Measurements from ENCODE around the gene LAMB4.

Gene LAMB4

DNA sequence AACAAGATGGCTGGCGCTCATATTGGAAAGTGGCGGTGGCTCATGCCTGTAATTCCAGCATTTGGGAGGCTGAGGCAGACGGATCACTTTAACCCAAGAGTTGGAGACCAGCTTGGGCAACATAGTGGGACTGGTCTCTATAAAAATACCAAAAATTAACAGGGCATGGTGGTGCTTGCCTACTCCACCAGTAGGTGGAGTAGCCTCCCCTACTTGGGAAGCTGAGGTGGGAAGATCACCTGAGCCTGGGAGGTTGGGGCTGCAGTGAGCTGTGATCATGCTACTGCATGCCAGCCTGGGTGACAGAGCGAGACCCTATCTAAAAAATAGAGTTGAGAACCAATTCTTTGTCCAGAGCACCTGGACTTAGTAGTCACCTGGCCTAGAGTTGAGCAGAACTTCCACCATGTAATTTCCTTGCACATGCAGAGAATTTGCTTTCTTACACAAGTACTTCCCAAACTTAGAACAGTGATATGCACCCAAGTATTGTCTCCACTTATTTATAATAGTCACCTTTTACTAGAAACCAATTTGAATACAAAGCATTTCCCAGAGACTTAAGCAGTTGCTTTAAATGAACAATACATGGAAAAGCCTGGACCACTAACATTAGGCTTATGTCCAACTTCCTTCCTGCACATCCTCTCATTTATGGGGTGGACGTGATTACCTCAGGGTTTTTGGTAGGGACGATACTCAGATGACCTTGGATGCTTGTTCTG is 15.9 kb downstream of the LAMB4 start:
- in situ Hi-C loops (cut with HindIII; ENCODE audit: low sequenced_read_pairs): no loop called here

- in situ Hi-C loops (cut with HindIII; ENCODE audit: low sequenced_read_pairs): no loop called here
Measured at GRCh38 chr7:108112683-108113082, 17.5 kb downstream of the LAMB4 start.

DNA sequence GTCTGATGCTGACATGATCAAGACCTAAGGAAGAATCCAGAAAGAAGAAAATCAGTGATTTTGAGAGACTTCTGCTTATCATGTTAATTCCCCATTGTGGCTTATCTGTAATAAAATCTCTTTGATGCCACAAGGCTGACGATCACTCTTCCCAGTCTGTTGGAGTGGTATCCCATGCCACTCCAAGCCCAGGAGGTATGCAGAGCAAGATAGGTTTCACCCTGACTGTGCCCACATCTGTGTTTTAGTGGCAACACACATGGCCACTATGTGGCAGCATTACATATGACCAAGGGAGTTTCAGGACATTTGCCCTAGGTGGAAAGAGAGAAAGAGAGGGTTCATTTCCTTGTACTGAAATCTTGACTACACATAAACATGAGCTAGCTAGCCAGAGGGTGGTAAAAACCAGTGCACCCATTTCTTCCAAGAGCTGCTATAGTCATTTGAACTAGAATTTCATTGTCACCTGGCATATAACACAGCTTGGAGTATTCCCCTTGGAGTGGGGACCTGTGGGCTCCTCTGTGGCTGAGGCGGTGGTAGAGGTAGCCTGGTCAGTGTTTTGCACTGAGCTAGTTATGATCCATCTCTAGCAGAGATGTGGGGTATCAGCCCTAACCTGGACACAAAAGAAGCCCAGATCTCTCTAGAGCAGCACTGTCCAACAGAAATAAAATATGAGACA is 20.8 kb downstream of the LAMB4 start:
- in situ Hi-C loops (cut with HindIII; ENCODE audit: low sequenced_read_pairs): no loop called here

GRCh38 chr7:108108131-108108530 is 22.0 kb downstream of the LAMB4 start:
- in situ Hi-C loops (cut with HindIII; ENCODE audit: low sequenced_read_pairs): no loop called here

DNA sequence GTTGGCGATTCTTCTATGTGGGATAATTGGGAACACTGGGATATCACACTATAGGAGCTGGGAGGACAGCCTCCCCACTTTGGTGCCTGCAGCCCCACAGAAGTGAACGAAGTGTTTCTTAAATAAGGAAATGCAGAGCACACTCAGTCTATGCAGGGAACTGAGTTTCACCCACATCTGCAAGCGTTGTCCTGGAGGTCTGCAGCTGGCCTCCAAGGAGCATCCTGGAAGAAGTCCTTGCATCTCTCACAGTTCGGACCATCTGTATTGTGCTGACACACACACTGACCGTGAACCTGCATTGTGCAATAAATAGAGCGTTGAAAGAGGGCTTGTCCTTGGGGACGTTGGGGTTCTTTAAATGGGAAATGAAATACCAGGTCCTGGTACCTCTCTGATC is 25.8 kb downstream of the LAMB4 start:
- in situ Hi-C loops (cut with HindIII; ENCODE audit: low sequenced_read_pairs): no loop called here

DNA sequence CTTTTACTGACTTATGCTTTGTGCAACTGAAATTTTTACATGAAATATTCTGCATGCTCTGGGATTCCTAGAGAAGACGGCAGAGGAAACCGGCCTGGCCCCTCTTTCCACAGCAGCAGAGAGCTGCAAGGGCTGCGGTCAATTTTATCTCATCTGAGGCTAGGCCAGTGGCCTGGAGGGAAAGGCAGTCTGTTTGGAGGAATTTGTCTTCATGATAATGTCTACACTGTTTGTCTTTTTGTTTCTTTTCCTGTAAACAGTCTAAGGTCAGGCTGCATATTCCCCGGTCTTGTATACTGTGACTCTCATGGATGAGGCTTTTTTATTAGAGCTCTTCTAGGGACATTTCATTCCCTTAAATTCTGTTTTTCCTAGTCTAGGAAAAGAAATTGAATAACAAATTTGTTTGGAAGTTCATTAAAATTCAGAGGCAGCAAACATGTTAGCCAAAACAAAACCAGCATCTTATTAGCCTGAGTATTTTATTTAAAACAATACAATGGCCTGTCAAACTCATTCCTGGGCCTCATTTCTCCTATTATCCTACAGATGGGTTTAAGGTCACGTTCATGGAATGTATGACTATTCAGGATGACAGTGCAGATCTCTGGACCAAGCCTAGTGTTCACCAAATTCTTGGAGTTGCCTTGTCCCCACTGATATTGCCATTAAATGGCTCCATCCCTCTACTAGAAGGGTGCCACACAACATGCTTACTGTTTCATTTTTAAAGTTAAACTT is 26.4 kb downstream of the LAMB4 start:
- in situ Hi-C loops (cut with HindIII; ENCODE audit: low sequenced_read_pairs): no loop called here

DNA sequence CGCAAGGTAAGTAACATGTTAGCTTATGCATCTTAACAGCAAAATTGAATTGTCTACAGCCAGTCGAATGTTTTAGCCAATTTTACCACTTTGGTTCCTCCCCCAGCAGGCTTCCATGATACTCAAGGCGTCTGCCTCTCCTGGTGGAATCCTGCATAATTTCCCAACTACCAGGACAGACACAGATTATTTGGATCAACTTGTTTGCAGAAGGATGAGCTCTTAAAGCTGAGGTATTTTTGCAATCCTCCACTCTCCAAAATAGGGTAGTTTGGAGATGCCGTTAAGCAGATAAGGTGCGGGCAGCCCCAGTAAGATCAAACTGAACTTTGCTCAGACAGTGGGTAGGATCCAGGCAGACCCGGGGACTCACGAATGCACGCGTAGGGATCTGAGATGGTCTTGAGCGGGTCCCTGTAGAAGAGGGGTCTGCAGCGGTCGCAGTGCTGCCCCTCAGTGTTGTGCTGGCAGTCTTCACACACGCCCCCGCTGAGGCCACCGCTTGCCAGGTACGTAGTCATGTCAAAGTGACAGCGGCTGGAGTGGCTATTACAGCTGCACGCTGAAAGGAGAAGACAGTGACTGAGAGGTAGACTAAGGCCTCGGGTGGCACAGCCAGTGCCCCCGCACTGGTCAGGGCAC is 27.4 kb downstream of the LAMB4 start:
- in situ Hi-C loops (cut with HindIII; ENCODE audit: low sequenced_read_pairs): no loop called here

DNA sequence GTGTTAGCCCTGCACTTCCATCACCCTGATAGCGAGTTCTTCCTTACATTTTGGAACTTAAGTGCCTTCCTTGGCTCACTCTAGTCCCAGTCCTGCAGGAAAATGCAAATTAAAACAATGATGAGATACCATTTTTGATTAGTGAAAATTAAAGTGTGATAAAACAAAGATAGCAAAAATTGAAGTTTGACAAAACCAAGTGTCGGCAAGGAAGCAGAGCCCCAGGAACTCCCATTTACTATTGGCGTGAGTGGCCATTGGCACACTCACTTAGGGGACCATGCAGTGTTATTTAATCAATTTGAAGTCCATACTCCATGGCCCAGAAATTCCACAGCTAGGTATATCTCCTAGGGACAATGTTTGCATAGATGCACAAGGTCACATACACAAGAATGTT is 28.4 kb downstream of the LAMB4 start:
- in situ Hi-C loops (cut with HindIII; ENCODE audit: low sequenced_read_pairs): no loop called here

- in situ Hi-C loops (cut with HindIII; ENCODE audit: low sequenced_read_pairs): no loop called here
Measured at GRCh38 chr7:108099713-108100112, 30.4 kb downstream of the LAMB4 start.

DNA sequence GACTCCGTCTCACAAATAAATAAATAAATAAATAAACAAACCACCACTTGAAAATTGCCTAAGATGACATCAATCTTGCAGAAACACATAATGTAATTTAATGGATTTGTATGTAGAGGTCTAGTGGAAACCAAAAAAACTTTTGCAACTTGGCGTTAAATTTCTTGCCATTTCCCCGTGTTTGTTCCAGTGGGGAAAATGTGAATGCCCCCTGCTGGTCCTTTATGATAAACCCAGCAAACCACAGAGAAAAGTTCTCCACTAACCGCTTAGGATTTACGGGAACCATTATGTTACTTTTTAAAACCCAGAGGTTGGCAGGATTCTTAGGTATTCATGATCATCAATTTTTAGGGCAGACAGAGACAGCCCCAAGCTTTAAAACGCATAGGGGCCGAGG is 32.5 kb downstream of the LAMB4 start:
- in situ Hi-C loops (cut with HindIII; ENCODE audit: low sequenced_read_pairs): no loop called here

- in situ Hi-C loops (cut with HindIII; ENCODE audit: low sequenced_read_pairs): no loop called here
Measured at GRCh38 chr7:108096996-108097395, 33.2 kb downstream of the LAMB4 start.

- in situ Hi-C loops (cut with HindIII; ENCODE audit: low sequenced_read_pairs): no loop called here
Measured at GRCh38 chr7:108094933-108095710, 35.0 kb downstream of the LAMB4 start.

DNA sequence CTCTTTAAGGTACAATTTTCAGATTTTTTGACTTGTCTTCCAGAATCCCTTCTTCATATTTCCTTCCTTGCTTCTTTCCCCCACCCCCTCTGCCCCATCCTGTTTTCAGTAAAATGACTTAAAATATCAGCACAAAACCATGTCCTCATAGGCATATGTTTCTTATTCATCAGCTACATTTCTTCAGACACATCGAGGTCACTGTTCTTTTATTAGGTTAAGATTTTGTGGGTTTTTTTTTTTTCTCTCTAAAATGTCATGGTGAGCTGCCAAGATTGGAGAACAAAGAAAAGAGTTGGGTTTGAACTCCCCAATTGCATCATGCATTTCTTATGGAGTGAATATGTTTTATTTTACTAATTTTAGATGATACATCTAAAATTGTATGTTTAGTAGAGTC is 35.8 kb downstream of the LAMB4 start:
- in situ Hi-C loops (cut with HindIII; ENCODE audit: low sequenced_read_pairs): no loop called here

GRCh38 chr7:108093851-108094331 is 36.3 kb downstream of the LAMB4 start:
- in situ Hi-C loops (cut with HindIII; ENCODE audit: low sequenced_read_pairs): no loop called here

- in situ Hi-C loops (cut with HindIII; ENCODE audit: low sequenced_read_pairs): no loop called here
Measured at GRCh38 chr7:108093341-108093740, 36.8 kb downstream of the LAMB4 start.

DNA sequence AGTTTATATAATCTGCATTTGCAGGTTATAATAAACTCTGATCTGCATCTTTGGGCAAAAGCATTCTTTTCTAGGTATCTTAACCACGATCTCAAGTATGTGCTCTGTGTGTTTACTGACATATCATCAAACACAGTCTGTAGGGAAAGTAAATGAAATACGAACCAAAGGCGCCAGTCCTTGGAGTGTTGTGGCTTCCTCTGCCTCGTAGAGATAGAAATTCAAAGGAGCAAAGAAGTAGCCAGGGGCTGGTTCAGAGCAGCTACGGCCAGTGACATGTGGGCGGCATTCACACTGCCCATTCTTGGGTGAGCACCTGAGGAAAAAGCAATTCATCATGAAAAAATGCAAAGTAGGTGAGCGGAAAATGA is 38.7 kb downstream of the LAMB4 start:
- in situ Hi-C loops (cut with HindIII; ENCODE audit: low sequenced_read_pairs): no loop called here

DNA sequence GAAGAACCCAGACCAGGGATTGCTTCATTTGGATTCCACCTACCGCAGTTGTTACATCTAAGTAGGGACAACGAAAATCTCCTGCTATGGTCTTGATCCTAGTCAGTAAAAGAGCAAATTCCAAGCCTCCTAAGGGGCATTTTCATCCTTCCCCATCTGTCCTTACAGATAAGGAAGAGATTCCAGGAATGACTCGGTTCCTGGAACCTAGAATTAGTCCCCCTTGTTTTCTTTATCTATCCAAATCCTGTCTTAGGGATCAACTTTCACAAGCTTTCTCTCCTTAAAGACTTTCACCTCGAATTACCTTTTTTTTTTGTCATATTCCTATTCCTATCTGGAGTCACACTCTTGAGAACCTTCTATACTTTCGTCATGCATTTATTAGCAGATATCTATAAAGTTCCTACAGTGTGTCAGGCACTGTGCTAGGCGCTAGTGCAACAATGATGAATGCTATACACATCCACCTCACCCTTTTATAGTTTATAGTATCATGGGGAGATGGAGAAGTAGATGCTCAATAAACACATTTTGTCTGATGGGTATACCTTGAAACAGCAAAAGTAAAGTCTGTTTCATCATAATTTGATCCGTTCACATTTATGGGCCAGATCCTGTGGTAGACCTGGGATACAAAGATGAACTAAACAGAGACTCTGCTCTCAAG is 39.2 kb downstream of the LAMB4 start:
- in situ Hi-C loops (cut with HindIII; ENCODE audit: low sequenced_read_pairs): no loop called here

GRCh38 chr7:108089381-108089780 is 40.8 kb downstream of the LAMB4 start:
- in situ Hi-C loops (cut with HindIII; ENCODE audit: low sequenced_read_pairs): loop anchor here (5.0 kb wide), 1 partner anchor 72 kb away; no protein-coding TSS in a partner anchor

DNA sequence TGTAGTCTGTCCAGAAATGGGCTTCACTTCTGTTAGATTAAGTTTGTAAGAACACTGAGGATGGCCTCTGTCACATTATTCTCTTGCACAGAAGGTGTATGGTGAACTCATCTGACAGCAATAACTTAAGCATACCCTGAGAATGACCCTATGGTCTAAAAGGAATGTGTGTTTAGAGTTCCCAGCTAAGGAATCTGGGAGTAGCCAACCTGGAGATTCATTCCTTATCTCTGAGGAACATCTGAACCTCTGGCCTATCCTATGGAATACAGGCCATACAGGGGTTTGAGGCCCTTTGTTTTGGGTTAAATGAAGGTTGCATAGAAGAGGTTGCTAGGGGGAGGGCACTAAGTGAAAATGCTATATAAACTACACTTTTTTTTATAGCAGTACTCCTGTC is 41.4 kb downstream of the LAMB4 start:
- in situ Hi-C loops (cut with HindIII; ENCODE audit: low sequenced_read_pairs): loop anchor here (5.0 kb wide), 1 partner anchor 71 kb away; no protein-coding TSS in a partner anchor

DNA sequence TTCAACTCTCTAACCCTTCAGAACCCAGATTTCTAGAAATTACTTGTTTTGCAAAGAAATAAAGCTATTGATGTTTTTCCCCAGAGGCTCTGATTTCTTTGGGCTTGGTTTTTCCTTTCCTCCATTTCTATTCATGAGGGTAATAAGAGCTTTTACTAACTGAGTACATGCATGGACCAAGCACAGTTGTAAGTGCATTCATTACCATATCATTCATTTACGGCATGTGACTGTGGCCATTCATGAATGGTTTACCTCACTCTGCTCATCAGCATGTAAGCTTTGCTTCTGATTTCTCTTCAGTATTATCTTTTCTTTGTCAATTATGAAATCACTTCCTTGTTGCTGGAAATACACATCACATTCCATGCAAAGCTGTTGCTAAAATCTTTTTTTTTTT is 42.4 kb downstream of the LAMB4 start:
- in situ Hi-C loops (cut with HindIII; ENCODE audit: low sequenced_read_pairs): loop anchor here (5.0 kb wide), 1 partner anchor 70 kb away; no protein-coding TSS in a partner anchor

Data from endothelial cell of hepatic sinusoid (primary cell).